ENCODE measurements around the gene PACS1. TPM values are rescaled to one million over a fixed set of nuclear protein-coding genes. Genes with fewer than 3 reads are reported as not detected.

The PACS1 gene
- total RNA-seq, 1 experiment from 2014 or later, result 47.9 TPM

- no peaks in the 10 kb centered on the region for H3K9me3 Mint-ChIP-seq (ENCODE audit: low read depth, unreplicated experiment)
- DNase-seq, result no peak
- no TSS peak for BruUV-seq (replicated peaks)
- CTCF ChIA-PET, result interaction anchor here (1.3 kb wide), 1 partner anchor 19 kb away, joined by 3 read pairs; no protein-coding TSS in a partner anchor
- no peak overlapping the region for H3K27ac Mint-ChIP-seq (ENCODE audit: unreplicated experiment)
- peaks cover 31% of the 10 kb centered on the region for H3K4me1 Mint-ChIP-seq (ENCODE audit: low read depth, unreplicated experiment)
- TF ChIP-seq CTCF (IDR thresholded peaks at IDR 0.05; ENCODE audit: unreplicated experiment), result no peak
- H3K4me3 Mint-ChIP-seq (ENCODE audit: low read depth, unreplicated experiment), result no peak overlapping the region
- intact Hi-C loops (cut with micrococcal nuclease; ENCODE audit: unreplicated experiment), result no loop called here
- H3K27me3 Mint-ChIP-seq (ENCODE audit: unreplicated experiment), result peaks cover 56% of the 10 kb centered on the region
- peaks cover 27% of the 10 kb centered on the region for H3K36me3 Mint-ChIP-seq (ENCODE audit: insufficient read depth, unreplicated experiment)
These were observed 223.3 kb downstream of the PACS1 start for GRCh38 chr11:66293352-66293751.

- Mint-ChIP-seq H3K4me1 (ENCODE audit: low read depth, unreplicated experiment) (peaks cover 31% of the 10 kb centered on the region), H3K4me3 (ENCODE audit: low read depth, unreplicated experiment) (no peak overlapping the region), H3K27me3 (ENCODE audit: unreplicated experiment) (peaks cover 56% of the 10 kb centered on the region), H3K9me3 (ENCODE audit: low read depth, unreplicated experiment) (no peaks in the 10 kb centered on the region), H3K27ac (ENCODE audit: unreplicated experiment) (no peak overlapping the region), H3K36me3 (ENCODE audit: insufficient read depth, unreplicated experiment) (peaks cover 21% of the 10 kb centered on the region)
- DNase-seq, result no peak
- intact Hi-C loops (cut with micrococcal nuclease; ENCODE audit: unreplicated experiment), result no loop called here
- BruUV-seq (replicated peaks), result no TSS peak
- no peak for TF ChIP-seq CTCF (IDR thresholded peaks at IDR 0.05; ENCODE audit: unreplicated experiment)
- CTCF ChIA-PET, result interaction anchor here (1.3 kb wide), 1 partner anchor 19 kb away, joined by 3 read pairs; no protein-coding TSS in a partner anchor
These were observed 223.9 kb downstream of the PACS1 start for GRCh38 chr11:66293777-66294625.

Other genes starting within 250 kb of the PACS1 start
- gene SNX32, start 236.3 kb upstream of the PACS1 start, total RNA-seq (2022), result not detected in 2 replicates
- 955 and 963 TPM in 2 replicates for gene CFL1, start 212.1 kb upstream of the PACS1 start, total RNA-seq (2022)
- gene MUS81, start 209.8 kb upstream of the PACS1 start, total RNA-seq (2022), result 50.8 and 67.6 TPM in 2 replicates
- gene EFEMP2, start 197.5 kb upstream of the PACS1 start, total RNA-seq (2022), result 3.4 and 3.8 TPM in 2 replicates
- gene CTSW, start 190.4 kb upstream of the PACS1 start, total RNA-seq (2022), result not detected in 2 replicates
- 75.8 and 79.2 TPM in 2 replicates for gene FIBP, start 181.8 kb upstream of the PACS1 start, total RNA-seq (2022)
- 26.6 and 30.2 TPM in 2 replicates for gene CCDC85B, start 179.6 kb upstream of the PACS1 start, total RNA-seq (2022)
- gene FOSL1, start 169.9 kb upstream of the PACS1 start, total RNA-seq (2022), result 69.8 and 76.1 TPM in 2 replicates
- 25.9 and 27.4 TPM in 2 replicates for gene C11orf68, start 151.2 kb upstream of the PACS1 start, total RNA-seq (2022)
- gene DRAP1, start 150.8 kb upstream of the PACS1 start, total RNA-seq (2022), result 106 and 114 TPM in 2 replicates
- gene TSGA10IP, start 124.8 kb upstream of the PACS1 start, total RNA-seq (2022), result not detected in 2 replicates
- 47.2 and 48.3 TPM in 2 replicates for gene SART1, start 108.5 kb upstream of the PACS1 start, total RNA-seq (2022)
- gene EIF1AD, start 68.1 kb upstream of the PACS1 start, total RNA-seq (2022), result 55.1 and 61.1 TPM in 2 replicates
- gene BANF1, start 67.8 kb upstream of the PACS1 start, total RNA-seq (2022), result 248 and 266 TPM in 2 replicates
- gene CST6, start 58.3 kb upstream of the PACS1 start, total RNA-seq (2022), result 21.5 and 27.2 TPM in 2 replicates
- gene CATSPER1, start 43.8 kb upstream of the PACS1 start, total RNA-seq (2022), result 1.0 and 2.6 TPM in 2 replicates
- gene GAL3ST3, start 21.1 kb upstream of the PACS1 start, total RNA-seq (2022), result not detected in 2 replicates
- gene SF3B2, start 17.9 kb upstream of the PACS1 start, total RNA-seq (2022), result 167 and 173 TPM in 2 replicates
- 41.7 and 46.7 TPM in 2 replicates for gene KLC2, start 187.4 kb downstream of the PACS1 start, total RNA-seq (2022)
- gene RAB1B, start 198.4 kb downstream of the PACS1 start, total RNA-seq (2022), result 144 and 146 TPM in 2 replicates
- gene CNIH2, start 207.9 kb downstream of the PACS1 start, total RNA-seq (2022), result 2.9 and 3.5 TPM in 2 replicates
- gene YIF1A, start 218.9 kb downstream of the PACS1 start, total RNA-seq (2022), result 98.8 and 106 TPM in 2 replicates
- 1.4 and 3.0 TPM in 2 replicates for gene TMEM151A, start 221.6 kb downstream of the PACS1 start, total RNA-seq (2022)
- not detected in 2 replicates for gene CD248, start 246.8 kb downstream of the PACS1 start, total RNA-seq (2022)